Kidney glomerular epithelial cell (primary cell): ENCODE results near the gene QRICH2.
A peak's percentile ranks its signal among the peaks of the same experiment; 100 is the strongest.
"Not testable (repeated sequence)": the region's sequence is repeated elsewhere in the genome, so short reads cannot be mapped to it uniquely, and the experiment has no call there.

Source experiments
- DNase-seq: peaks from one replicate; lab custom pipeline; 2025; lab: John Stamatoyannopoulos, UW

The QRICH2 gene

GRCh38 chr17:76326306-76326705 lies 18.2 kb upstream of the QRICH2 start:
- no peak for DNase-seq

DNA sequence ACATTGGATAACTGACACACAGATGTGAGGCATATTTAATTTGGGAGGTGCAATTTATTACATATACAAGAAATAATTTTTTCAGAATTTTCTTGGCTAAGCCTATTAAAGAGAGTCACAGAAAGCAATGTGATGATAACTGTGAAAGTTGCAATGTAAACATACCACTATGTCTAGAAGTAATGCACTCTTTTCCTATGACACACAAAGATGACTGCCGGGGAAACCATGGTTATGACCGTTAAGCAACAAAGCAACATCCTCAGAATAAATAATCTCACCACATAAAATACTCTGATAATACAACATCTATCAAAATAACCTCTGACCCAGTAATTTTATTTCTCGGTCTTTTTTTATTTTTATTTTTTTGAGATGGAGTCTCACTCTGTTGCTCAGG lies 10.5 kb upstream of the QRICH2 start:
- no peak for DNase-seq

DNA sequence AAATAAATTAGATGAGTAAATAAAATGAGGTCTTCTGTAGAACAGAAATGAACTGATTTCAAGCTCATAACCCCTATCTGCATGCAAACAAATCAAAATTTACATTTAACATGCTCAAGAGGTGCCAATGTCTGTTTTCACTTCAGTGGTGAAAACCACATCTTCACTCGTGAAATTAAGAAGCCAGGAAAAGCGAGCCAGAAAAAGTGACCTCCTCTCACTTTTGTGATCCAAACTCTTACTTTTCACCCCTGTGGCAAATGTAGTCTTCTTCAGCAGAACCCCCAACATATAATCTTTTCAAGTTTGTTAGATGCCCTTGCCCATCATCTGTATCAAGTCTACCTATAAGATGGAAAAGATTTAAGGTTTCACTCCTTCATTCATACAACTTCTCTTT lies 9.5 kb upstream of the QRICH2 start:
- DNase-seq: no peak

DNA sequence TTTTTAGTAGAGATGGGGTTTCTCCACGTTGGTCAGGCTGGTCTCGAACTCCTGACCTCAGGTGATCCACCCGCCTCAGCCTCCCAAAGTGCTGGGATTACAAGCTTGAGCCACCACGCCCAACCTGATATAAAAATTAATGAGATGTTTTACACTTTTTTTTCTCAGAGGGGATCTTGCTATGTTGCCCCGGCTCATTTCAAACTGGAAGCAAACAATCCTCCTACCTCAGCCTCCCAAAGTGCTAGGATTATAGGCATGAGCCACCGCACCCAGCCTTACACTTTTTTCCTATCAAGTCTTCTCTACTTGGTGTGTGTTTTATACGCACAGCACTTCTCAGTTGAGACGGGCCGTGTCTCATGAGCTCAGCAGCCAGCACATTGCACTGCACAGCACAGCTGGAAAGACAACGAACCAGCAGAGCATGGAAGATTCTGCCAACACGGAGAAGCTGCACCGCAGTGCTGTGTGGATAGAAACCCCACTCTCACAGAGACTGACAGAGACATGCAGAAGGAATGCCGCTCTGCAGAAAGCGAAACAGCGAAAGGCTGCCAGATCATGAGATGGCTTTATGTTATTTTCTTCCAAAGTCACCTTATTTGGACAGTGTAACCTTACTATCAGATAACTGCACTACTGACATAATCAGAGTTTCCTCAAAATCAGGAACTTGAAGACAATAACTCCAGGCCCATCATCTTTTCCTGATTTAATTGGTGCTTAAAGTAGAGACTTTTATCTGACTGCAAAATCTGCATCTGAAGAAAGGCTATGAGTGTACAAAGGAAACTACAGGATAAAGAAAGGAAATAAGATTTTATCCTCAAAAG lies 6.5 kb upstream of the QRICH2 start:
- DNase-seq: no peak

GRCh38 chr17:76312735-76313134 lies 4.7 kb upstream of the QRICH2 start:
- DNase-seq: no peak

DNA sequence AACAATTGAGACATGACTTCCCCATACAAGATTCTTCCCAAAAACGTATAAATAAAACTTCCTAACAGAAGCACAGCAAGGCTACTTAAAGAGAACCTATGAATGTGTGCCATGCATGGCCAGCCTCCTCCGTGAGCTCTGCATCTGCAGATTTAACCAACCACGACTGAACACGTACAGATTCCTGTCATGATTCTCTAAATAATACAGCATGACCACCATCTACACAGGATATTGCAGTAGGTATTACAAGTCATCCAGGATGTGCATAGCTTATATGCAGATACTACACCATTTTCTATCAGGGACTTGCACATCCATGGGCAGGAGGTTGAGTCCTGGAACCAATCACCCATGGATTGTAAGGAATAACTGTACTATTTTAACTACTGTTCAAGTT lies 1.4 kb upstream of the QRICH2 start:
- no peak for DNase-seq

DNA sequence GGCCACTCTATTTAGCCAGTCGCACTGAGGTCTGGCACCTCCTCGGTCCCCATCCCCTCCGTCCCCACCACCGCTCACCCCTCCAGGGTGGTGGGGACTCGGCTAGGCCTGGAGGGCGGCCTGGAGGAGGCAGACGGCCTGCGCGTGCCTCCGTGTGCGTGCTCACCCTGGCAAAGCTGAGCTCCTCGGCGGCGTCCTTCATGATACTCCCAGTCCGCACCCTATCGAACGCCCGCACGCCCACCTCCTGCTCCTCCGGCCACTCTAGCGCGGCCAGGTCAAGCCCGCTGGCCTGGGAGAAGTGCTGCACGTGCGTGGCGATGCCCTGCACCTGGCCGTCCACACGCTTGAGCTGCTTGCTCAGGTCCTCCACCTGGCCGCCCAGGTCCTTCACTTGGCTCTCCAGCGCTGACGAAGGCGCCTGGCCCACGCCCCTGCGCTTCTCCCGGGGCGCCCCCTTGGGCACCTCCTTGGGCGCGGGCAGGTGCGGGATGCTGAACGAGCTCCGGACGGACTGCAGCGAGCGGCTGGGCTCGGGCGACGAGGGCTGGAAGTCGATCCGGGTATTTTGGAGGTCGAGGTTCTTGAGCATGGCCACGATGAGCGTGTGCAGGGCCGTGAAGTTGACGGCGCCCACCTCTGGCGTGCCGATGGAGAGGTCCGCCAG lies 644 bp downstream of the QRICH2 start:
- no peak for DNase-seq

- DNase-seq: not testable (repeated sequence)
These were observed 3.0 kb downstream of the QRICH2 start for GRCh38 chr17:76305135-76305454.

DNA sequence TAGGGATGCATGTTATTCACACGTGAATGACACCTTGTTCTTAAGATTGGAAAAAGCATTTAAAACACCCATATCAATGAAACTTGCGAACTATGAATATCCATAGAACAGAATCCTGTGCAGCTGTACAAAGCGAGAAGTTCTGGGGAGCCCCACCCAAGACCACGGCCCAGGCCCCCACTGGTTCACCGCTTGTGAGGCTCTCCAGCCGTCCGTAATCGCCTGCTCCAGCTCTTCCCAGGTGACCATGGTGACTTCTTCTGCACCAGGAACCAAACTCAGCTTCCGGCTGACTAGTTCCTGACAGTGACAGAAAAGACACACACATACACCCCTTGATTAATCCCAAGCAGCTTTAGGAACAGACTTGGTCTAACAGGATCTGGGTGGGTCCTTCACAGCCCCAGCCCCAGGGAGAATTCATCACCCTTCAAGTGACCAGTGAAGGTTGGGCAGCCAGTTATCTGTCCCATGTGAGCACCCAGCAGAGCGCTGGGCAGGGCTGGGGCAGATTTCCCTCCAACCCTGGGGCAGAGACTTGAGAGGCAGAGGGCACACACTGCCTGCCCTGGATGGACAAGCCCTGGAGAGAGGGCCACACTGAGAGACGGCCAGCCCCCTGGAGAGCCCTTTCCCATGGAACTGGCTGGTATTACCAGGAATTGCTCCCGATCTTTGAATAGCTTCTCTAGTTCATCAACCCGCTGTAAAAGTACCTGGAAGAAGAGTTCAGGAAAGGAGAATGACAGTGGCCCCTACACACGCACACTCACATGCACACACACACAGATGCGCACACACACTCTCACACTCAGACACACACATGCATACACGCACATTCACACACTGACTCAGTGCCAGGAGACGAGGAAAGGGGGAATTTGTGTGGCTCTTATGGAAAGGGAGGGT lies 3.6 kb downstream of the QRICH2 start:
- DNase-seq: no peak

DNA sequence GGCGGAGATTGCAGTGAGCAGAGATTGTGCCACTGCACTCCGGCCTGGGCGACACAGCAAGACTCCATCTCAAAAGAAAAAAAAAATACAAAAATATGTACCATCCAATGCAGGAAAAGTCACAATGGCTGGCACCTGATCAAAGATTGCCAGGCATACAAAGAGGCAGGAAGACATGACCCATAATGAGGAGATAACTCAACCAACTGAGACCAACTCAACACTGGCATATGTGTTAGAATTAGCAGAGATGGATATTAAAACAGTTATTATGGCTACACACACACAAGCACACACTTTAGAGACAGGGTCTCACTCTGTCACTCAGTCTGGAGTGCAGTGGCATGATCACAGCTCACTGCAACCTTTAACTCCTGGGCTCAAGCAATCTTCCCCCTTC lies 10.6 kb downstream of the QRICH2 start:
- DNase-seq: no peak

GRCh38 chr17:76296889-76297288 lies 11.2 kb downstream of the QRICH2 start:
- no peak for DNase-seq

DNA sequence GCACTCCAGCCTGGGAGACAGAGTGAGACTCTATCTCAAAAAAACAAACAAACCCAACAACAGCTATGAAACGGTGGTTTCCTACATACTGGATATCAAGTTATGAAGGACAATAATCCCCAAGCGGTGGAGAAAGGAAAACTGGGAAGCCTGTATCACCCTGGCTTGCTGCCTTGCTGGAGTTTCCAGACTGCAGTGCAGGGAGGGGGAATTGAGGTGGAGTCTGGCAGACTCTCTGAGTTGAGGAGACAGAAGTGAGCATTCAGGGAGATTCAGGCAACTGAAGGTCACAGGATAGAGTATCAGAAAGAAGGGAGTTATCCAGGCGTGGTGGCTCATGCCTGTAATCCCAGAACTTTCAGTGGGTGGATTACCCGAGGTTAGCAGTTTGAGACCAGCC lies 11.9 kb downstream of the QRICH2 start:
- no peak for DNase-seq

DNA sequence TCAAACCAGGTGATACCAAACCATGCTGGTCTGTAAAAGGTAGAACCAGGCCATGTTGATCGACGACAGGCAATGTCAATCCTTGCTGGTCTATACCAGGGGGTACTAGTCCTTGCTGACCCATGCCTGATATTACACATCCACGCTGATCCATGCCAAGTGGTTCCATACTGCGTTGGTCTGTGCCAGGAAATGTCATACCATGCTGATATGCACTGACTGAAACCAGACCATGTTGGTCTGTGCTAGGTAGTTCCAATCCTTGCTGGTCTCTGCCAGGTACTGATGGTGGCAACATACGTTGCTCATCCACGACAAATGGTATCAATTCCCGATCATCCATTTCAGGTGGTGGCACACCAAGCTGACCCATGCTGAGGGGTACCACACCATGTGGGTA lies 15.0 kb downstream of the QRICH2 start:
- DNase-seq: no peak

DNA sequence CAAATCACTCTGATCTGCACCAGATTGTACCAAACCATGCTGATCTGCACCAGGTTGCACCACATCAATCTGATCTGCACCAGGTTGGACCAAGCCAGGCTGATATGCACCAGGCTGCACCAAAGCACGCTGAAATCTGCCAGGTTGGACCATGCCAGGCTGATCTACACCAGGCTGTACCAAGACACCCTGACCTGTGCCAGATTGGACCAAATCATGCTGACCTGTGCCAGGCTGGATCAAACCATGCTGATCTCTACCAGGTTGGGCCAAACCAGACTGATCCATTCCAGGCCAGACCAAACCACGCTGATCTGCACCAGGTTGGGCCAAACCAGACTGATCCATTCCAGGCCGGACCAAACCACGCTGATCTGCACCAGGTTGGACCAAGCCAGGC lies 15.5 kb downstream of the QRICH2 start:
- DNase-seq: no peak

DNA sequence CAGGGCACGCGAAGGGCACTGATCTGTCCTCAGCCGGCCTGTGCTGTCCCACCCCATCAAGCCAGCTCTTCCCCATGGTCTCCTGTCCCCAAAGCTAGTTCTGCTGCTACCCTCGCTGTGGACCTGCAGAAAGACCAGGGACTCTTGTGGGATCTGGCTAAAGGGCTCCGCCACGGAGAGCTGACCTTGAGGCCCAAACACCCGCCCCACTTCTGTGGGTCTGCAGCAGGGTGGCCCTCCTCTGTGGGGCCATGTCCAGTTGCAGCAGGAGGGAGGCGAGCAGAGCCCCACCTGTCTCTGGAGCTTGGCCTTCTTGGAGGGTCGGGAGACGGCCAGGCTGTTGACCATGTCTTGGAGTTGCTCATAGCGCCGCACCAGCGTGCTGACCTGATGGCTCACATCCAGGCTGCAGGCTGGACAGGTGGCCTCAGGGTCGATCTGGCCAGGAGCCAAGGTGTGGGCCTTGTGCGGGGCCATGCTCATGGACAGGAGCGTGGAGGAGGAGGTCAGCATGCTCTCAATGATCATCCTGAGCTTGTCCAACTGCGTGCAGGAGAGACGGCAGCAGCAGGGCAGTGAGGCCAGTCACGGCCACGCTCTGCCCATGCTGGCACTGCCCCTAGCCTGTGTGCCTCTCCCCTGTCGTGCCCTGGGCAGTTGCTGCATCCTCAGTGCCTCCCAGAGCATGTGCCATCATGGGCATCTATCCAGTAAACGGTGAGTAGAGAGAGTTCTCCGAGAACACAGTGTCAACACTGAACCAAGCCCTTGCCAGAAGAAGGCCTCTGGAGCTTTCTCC lies 26.3 kb downstream of the QRICH2 start:
- DNase-seq: no peak

- no peak for DNase-seq
These were observed 27.4 kb downstream of the QRICH2 start for GRCh38 chr17:76280650-76281049.

- no peak for DNase-seq
These were observed 28.3 kb downstream of the QRICH2 start for GRCh38 chr17:76279742-76280287.

DNA sequence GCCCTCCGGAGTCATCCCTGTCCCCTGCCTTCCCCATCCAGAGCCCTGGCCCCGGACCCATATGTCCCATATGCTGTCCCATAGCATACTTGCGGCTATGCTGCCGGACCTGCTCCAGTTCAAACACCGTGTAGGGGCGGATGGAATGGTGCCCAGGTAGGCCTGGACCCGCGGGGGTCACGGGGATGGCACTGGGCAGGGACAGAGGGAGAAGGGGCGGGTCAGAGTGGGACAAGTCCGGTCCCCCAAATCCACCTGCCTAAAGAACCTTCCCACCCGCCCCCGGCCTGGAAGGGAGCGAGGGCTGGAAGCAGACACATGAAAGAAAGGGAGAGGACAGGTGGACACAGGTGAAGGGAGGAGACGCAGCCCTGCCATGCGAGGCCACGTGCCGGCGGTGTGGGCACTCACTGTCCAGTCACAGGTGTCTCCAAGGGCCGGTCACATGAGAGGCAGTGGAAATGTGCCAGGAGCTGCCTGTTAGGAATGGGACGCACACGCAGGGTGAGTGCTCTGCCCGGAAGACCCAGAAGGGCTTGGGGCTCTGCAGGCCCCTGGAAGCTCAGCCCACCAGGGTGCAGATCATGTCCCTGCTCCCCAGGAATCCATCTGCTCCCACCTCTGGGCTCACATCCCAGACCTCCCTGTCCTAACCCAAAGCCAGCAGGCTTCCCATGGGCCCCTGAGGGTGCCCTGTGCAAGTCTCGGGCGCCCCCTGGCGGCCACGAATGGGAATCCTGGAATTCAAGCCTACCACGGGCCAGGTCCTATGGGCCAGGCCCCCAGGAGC lies 28.9 kb downstream of the QRICH2 start:
- peak; percentile 40 for DNase-seq

DNA sequence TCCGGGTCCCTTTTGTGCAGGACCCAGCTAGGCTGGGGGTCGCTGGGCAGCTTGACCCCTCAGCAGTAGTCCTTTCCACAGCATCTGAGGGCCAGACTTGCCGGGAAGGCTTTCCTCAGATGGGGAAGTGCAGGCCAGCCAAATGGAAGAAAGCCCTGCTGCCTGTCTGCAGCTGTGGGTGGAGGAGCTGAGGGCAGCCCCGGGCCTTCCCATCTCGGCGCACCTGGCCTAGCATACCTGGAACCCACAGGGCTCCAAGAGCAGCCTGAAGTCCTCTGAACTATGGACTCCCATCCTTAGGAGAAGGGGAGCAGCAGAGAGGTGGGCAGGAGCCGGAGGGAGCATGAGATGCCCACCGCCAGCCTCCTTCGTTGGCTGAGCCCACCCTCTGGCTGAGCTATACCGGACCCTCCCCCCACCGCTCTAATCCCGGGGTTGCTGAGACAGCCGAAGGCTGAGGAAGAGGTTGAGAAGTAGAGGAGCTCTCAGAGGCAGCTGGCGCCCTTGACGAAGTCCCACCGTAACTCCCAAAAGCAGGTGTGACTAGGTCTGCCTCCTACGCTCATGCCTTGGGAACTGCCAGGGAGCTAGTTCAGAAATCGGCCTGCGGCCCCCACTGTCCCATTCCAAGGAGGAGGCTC lies 29.7 kb downstream of the QRICH2 start:
- DNase-seq: no peak
